Fibroblast of lung (primary cell): Measurements from ENCODE around the gene STPG2.

Source experiments
- CTCF ChIP-seq, 2 donors: IDR thresholded peaks in 1 of 2; conservative IDR thresholded peaks in 1 of 2; 1 replicate in 1 of 2; 2 replicates in 1 of 2; pipeline ENCODE4 v1.5.1; 2011 to 2012; ENCODE audit warnings: low read length in 2 of 2, control low read depth in 1 of 2, inconsistent platforms in 1 of 2, low read depth in 1 of 2, mild to moderate bottlenecking in 1 of 2
- EZH2 ChIP-seq: IDR thresholded peaks from 2 replicates; pipeline ENCODE4 v1.5.1; 2012; ENCODE audit warnings: low read length, control low read depth, mild to moderate bottlenecking; ENCODE audit errors: missing control alignments

- TF ChIP-seq EZH2: no peak
- no peak for TF ChIP-seq CTCF (conservative IDR thresholded peaks at IDR 0.05 in 1 of 2, IDR thresholded peaks at IDR 0.05 in 1 of 2; ENCODE audit: low read depth in 1 of 2, low read length in 2 of 2)
Measured at GRCh38 chr4:97770222-97770621, 373.1 kb downstream of the STPG2 start.
